ENCODE data around the gene MGAT3.
"Not testable (repeated sequence)": the region's sequence is repeated elsewhere in the genome, so short reads cannot be mapped to it uniquely, and the experiment has no call there.

Gene MGAT3, protein sequence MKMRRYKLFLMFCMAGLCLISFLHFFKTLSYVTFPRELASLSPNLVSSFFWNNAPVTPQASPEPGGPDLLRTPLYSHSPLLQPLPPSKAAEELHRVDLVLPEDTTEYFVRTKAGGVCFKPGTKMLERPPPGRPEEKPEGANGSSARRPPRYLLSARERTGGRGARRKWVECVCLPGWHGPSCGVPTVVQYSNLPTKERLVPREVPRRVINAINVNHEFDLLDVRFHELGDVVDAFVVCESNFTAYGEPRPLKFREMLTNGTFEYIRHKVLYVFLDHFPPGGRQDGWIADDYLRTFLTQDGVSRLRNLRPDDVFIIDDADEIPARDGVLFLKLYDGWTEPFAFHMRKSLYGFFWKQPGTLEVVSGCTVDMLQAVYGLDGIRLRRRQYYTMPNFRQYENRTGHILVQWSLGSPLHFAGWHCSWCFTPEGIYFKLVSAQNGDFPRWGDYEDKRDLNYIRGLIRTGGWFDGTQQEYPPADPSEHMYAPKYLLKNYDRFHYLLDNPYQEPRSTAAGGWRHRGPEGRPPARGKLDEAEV

DNA sequence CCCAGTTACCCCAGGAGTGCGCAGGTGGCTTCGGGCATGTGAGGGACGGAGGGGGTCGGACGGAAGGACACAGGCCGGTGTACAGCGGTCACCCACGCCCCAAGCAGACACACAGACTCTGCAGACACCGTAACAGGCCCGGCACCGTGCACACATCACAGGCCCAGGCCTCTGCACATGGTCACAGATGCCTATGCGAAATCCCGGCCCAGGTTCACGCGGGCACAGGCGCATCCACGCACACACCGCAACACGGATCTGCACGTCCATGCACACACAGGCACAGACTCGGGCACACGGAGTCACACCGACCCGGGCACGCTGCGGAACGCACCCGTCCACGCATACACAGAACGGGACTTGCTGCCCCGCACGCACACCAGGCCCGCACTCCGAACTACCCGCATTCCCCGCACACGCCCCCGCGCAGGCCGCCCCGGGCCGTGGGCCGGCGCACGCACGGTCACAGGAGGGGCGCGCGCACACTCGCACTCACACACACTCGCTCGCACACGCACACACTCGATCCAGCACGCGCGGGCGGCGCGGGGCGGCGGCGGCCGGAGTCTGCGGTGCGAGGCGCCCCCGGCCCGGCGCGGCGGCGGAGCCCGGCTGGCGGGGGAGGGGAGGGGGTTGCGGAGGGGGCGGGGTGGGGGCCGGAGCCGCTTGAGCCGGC lies at the start of gene MGAT3:
TSS of gene MGAT3 (plus strand) at position 491 of the 676 bp plus-strand sequence. CDS start 30,336 bp downstream, outside the sequence.
- DNase-seq = no peak

DNA sequence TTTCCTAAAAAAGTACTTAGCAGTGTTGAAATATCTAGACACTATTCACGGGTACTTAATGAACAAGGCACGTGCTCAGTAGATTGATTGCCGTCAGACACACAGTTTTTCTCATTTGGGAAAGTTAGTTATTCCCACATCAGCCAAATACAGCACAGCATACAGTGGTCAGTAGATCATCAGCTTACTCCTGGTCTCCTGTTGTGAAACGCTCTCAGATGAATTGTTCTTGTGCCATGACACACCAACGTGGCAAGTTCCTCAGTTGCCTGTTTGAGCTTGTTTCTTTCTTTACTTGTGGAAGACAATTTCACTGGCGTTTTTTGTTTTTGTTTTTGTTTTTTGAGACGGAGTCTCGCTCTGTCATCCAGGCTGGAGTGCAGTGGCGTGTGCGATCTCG lies 48.6 kb upstream of the MGAT3 start:
- no peak for DNase-seq

DNA sequence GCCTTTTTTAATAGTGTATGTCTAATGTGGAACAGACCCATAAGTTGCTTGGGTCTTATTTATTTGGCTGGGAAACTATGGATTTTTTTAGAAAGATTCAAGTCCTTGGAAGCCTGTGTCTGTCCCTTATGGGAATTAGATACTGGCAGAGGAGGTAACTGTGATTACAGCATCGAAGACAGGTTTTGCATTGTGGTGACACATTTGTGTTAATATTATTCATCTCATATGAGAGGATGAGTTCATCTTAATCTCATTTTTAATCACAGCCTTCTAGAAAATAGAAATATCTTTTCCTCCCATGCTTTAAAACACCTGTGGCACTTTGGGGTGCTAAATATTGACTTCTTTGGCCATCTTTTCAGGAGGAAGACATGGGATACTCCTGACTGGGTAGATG lies 48.0 kb upstream of the MGAT3 start:
- no peak for DNase-seq

DNA sequence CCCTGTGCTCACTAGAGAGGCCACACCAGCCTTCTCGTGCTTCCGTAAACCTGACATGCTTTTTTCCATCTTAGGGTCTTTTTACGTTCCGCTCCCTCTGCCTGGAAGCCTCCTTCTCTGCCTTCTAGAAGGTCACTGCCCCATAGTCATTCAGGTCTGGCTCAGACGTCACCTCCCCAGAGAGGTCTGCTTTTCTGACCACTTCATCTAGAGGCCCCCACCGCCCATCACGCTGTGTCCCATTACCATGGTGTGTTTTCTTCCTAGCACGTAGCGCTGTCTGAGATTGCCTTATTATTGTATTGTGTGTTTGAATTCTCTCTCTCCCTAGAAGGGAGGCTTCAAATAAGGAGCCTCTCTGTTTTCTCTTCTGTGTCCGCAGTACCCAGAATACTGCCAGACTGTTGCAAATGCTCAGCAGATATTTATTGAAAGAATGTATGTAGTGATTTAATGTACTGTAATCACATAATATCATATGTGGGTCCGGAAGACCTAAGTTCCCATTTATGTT lies 47.2 kb upstream of the MGAT3 start:
- DNase-seq = no peak

DNA sequence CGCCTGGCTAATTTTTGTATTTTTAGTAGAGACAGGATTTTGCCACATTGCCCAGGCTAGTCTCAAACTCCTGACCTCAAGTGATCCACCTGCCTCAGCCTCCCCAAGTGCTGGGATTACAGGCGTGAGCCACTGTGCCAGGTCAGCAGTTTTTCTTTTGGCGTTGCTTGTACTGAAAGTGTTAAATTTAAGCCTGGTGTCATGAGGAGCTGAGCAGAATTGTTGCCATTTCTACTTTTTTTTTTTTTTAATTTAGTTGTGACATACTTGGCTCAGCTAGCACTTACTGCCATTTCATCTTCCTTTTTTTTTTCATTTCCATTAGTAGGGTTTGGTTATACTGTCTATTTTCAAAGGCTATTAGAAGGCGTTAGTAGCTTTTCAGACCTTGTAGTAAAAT lies 46.5 kb upstream of the MGAT3 start:
- DNase-seq = no peak

DNA sequence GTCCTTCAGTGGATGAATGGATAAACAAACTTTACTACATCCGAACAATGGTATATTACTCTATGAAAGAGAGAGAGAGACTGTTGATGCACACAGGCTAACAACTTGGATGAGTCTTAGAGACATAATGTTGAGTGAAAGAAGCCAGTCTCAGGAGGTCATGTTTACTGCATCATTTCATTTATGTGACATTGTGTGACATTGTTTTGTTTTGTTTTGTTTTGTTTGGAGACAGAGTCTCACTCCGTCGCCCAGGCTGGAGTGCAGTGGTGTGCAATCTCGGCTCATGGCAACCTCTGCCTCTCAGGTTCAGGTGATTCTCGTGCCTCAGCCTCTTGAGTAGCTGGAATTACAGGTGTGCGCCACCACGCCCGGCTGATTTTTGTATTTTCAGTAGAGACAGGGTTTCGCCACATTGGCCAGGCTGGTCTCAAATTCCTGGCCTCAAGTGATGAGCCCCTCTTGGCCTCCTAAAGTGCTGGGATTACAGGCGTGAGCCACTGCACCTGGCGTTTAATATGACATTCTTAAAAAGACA lies 44.9 kb upstream of the MGAT3 start:
- peak; percentile 70 for DNase-seq

DNA sequence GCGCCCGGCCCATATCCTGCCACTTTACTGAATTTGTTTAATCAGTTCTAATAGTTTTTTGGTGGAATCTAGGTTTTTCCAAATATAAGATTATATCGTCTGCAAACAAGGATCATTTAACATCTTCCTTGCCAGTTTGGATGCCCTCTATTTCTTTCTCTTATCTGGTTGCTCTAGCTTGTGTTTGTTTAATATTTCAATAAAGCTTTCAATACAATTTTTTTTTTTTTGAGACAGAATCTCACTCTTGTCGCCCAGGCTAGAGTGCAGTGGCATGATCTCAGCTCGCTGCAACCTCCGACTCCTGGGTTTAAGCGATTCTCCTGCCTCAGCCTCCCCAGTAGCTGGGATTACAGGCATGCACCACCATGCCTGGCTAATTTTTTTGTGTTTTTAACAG lies 43.6 kb upstream of the MGAT3 start:
- DNase-seq = not testable (repeated sequence)

DNA sequence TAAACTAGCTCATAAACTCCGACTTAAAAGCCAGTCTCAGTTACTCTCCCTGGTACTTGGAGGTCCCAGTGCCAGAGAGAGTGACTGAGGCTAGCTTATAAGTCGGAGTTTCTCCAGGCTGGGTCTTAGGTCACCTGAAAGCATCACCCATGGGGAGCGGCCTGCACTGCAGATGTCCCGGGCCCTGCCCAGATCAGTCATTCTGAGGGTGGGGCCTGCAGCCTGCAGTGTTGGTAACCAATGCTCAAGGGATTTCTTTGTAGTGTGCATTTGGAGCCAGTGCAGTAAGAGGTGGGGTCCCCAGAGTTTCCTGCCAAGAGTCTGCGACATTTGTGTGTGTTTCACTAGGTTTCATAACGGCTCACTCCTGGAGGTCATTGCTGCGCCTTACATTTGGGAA lies 42.4 kb upstream of the MGAT3 start:
- DNase-seq = no peak

DNA sequence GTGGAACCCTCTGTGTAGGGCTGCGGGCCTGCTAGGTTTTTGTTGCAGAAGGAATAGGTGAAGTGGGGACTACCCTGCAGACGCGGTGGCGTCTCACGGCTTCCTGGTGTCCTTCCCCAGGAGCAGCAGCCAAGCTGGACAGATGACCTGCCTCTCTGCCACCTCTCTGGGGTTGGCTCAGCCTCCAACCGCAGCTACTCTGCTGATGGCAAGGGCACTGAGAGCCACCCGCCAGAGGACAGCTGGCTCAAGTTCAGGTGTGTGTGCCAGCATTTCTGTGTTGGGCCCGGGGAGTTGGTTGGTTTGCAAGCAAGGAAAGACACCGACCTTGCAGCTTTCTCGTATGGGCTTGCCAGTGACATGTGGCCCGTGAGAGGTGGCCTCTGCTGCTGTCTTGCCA lies 41.9 kb upstream of the MGAT3 start:
- no peak for DNase-seq

DNA sequence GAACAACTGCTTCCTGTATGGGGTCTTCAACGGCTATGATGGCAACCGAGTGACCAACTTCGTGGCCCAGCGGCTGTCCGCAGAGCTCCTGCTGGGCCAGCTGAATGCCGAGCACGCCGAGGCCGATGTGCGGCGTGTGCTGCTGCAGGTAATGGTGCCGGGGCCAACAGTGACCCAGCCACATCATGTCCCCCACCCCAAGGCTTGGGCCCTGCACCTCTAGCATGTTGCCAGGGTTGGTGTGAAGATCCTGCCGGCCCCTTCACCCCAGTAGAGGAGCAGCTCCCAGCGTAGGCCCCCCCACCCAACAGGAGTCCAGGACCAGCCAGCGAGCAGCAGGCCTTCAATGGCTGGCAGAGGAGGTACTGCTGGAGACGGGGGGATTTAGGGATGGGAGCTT lies 41.3 kb upstream of the MGAT3 start:
- DNase-seq = no peak

DNA sequence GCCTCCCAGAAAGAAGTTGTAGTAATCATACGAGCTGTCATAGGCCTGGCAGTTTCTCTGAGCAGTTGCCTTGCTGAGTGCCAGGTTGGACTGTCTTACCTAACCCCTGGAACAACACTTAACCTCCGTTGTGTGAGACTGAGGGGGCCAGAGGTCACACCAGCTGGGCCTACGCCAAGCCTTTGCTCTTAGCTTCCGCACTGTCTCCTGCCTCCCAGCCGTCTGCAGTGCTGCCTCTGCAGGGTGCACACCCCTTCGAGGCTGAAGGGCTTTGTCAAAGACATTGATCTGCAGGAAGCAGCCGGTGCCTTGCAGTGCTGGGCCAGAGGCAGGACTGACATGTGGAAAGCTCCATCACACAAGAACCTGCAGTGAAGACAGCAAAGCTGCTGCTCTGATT lies 40.5 kb upstream of the MGAT3 start:
- DNase-seq = no peak

DNA sequence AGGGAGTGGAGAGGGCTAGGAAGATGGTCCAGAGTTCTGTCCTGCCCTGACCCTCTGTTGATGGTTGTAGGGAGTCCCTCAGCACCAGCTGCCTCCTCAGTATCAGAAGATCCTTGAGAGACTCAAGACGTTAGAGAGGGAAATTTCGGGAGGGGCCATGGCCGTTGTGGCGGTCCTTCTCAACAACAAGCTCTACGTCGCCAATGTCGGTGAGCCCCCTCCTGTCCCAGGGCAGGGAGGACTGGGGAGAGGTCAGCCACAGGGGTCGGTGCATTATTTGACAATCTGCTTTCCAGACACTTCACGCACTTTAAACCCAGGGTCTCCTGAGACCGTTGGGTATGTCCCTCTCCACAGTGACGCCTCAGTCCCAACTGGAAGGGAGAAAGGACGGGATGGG lies 39.2 kb upstream of the MGAT3 start:
- no peak for DNase-seq

DNA sequence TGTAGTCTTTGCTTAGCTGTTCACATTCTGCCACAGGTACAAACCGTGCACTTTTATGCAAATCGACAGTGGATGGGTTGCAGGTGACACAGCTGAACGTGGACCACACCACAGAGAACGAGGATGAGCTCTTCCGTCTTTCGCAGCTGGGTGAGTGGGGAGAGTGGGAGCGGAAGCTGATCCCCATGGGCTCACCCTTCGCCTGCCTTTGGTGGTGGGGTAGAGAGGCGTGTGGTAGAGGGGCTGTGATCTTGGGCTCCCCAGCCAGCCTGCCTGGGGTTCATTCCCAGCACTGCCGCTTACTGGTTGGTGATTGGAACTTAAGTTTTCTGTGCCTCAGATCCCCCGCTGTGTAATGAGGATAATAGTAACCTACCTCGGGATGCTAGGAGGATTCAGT lies 38.1 kb upstream of the MGAT3 start:
- no peak for DNase-seq

DNA sequence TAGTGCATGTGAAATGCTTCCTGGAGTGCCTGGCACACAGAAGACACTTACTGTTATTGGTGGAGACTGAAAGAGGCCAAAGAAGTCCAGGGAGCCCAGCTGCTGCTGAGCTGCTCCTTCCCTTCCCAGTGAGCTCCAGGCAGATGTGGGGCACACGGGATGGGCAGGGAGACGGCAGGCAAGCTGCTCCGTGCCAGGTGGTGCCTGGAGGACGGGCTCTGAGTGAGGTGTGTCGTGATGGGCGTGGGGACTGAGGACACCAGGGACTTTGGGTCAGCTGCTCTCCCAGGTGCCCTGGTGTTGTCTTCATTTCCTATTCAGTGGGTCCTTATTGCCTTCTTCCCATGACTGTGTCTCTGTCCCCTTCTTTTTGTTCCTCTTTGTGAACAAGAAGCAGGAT lies 37.7 kb upstream of the MGAT3 start:
- DNase-seq = no peak

DNA sequence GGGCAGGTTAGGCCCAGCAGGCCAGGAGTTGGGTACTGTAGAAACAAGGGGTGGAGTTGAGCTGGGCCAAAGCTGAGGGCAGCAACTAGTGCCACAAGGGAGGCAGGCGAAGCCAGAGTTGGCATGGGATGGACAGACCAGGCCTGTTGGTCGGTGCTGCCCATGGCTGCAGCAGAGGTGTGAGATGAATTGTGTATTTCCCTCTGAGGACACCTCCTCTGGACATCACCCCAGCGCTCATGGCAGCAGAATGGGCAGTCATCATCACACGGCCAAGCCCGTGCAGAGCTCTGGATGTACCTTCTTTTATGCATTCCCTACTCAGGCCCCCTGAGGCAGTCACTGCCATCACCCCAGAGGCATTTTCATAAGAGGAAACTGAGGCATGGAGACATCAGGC lies 36.9 kb upstream of the MGAT3 start:
- DNase-seq = no peak

DNA sequence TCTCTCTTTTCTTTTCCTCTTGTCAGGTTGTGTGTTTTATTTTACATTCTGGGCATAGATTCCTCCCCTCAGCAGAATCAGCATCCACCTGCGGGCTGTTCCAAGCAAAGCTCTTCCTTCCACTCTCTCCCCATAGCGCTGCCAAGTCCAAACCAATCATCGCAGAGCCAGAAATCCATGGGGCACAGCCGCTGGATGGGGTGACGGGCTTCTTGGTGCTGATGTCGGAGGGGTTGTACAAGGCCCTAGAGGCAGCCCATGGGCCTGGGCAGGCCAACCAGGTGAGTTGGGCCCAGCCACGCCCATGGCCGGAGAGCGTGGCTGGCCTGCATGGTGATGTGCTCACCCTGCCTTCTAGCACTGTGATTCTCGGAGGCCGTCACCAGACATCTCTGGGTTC lies 35.1 kb upstream of the MGAT3 start:
- no peak for DNase-seq

DNA sequence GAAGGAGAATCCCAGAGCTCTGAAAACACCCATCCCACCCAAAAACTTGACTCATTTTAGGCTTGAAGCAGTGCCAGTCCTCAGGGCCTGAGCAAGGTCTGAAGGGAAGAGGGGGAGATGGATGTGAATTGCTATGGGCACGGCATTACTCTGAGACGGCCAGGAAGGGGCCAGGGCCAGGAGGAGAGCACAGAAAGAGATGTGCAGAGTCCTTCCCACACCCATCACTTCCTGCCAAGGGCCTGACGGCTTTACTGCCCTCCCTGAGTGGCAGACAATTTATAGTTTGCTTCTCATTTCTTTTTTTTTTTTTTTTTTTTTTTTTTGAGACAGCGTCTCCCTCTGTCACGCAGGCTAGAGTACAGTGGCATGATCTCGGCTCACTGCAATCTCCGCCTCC lies 34.7 kb upstream of the MGAT3 start:
- DNase-seq = no peak

DNA sequence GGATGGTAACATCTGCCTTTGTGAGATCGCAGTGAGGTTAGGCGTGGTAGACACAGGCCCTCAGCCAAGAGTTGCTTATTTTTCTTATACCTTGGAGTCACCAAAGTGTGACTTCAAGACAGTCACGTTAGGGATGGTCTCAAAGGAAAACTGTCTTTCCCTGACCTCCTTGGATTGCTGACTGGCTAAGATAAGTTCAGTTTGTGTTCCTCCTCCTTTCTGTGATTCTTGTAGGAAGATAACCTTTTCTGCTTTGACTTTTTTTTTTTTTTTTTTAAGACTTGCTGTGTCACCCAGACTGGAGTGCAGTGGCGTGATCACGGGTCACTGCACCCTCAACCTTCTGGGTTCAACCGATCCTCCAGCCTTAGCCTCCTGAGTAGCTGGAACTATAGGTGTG lies 34.1 kb upstream of the MGAT3 start:
- DNase-seq = no peak

DNA sequence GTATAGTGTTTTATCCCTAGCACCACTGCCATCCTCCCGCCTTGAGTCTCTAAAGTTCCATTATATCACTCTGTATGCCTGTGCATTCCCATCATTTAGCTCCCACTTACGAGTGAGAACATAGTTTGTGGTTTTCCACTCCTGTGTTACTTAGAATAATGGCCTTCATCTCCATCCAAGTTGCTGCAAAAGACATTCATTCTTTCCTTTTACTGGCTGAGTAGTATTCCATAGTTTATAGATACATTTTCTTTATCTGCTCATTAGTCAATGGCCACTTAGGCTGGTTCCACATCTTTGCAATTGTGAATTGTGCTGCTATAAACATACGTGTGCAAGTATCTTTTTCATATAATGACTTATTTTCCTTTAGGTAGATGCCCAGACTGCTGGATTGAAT lies 32.8 kb upstream of the MGAT3 start:
- DNase-seq = no peak

DNA sequence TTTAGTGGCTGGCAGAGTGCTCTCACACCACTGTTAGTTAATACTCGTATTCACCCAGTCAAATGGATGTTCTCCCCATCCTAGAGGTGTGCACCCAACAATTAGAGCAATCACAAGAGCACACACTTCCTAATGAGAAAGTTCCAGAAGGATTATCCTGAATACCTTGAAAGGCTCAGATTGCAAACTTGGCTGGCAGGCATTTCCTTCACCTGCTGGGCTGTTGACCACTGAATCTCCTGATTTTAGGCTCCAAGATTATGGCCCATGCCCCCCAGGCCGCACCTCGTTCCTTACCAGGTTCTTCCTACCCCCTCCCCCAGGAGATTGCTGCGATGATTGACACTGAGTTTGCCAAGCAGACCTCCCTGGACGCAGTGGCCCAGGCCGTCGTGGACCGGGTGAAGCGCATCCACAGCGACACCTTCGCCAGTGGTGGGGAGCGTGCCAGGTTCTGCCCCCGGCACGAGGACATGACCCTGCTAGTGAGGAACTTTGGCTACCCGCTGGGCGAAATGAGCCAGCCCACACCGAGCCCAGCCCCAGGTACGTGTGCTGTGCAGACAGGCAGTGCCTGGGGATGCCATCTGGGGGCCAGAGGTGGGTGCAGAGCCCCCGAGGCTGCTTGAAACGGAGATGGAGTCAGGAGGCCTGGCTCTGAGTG lies 30.3 kb upstream of the MGAT3 start:
- no peak for DNase-seq

DNA sequence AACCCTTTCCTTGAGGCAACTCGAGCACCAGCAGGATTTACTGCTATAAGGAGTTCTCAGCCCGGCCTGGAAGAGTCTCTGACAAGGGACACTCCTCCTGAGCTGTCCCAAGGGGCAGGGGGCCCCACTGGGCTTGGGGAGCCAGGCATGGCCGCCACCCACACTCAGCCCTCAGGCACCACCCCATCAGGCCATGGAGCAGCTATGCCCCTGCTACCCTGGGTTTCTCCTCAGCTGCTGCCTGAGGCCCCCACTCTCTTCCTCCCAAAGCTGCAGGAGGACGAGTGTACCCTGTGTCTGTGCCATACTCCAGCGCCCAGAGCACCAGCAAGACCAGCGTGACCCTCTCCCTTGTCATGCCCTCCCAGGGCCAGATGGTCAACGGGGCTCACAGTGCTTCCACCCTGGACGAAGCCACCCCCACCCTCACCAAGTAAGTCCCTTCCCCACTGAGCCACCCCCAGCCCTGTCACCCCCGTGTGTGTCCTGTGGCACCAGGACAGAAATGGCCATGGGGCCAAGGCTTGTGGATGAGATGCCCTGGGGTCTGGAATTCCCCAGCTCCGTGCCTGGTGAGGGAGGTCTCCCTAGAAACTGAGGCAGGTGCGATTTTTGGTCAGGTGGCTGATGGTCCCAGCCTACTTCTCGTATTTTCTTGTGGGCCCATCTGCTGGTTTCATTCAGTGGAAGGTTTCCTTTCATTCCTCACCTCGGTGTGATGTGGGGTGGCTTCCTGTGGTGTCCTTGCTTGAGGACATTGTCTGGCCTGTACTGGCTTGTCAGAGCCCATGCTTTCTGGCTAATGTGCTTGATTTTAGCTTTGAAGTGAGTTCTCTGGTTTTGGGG lies 28.8 kb upstream of the MGAT3 start:
- DNase-seq = no peak

DNA sequence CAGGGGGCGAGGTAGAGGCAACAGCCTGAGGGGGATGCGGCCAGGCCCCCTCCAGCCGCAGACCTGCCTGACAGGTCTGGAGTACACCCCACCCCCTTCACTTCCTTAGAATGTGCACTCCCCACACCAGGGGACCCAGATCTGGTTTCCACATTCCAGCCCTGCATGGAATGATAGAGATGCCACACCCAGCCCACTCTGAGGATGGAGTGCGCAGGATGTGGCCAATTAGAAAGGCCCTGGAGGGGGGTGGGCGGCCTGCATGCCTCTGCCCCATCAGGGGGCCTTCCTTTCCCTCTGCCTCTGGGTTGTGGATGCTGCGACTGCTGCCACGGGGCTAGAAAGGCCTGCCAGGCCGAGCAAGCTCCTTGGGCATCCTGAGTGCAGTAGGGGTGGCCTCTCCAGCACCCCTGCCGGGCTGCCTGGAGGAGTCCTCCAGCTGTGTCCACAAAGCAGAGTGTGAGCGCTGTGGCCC lies 28.2 kb upstream of the MGAT3 start:
- DNase-seq = no peak
